GM12878 (cell line): ENCODE data around the gene PCDHAC1. TPM values are rescaled to one million over a fixed set of nuclear protein-coding genes. Genes with fewer than 3 reads are reported as not detected.

Experiments used
- ATAC-seq: fragments of 200-7000 bp; cut with Tn5 transposase; 3 replicates; pipeline ENCODE4 v1.9.1; 2020; ENCODE audit warnings: mild to moderate bottlenecking, moderate library complexity
- BruUV-seq: library from RNA; stranded (reverse); fragments of 400-500 nt; replicated peaks from 2 replicates; lab custom pipeline; 2021; lab: Mats Ljungman, UMichigan
- CTCF ChIA-PET: fragments of 300-600 bp; sonication (Branson Sonifier 250); formaldehyde crosslinking; extraction: SDS; loops from one replicate; lab custom pipeline; 2021; ENCODE audit warnings: inconsistent platforms; lab: Yijun Ruan, JAX
- POLR2A ChIA-PET: fragments of 350-600 bp; formaldehyde crosslinking; extraction: SDS; loops from one replicate; lab custom pipeline; 2021; ENCODE audit warnings: inconsistent platforms; lab: Charles Lee
- RAD21 ChIA-PET: fragments of 300-600 bp; sonication (Branson Sonifier 250); formaldehyde crosslinking; loops from one replicate; lab custom pipeline; 2023; ENCODE audit warnings: antibody characterized with exemption; ENCODE audit not compliant: unreplicated experiment; lab: Charles Lee
- SMC1A ChIA-PET: fragments of 300-600 bp; sonication (Branson Sonifier 250); formaldehyde crosslinking; loops from one replicate; lab custom pipeline; 2023; ENCODE audit not compliant: unreplicated experiment, uncharacterized antibody; lab: Charles Lee
- DNase-seq: peaks from one replicate; pipeline ENCODE4 v3.0.0-alpha.2; 2011; ENCODE audit warnings: low read depth, low spot score
- FAIRE-seq: peaks from 3 replicates; lab custom pipeline; 2011; peaks lifted over from hg19 to GRCh38; lab: Jason Lieb, UNC
- H2AFZ ChIP-seq: 2 replicates; pipeline ENCODE4 v1.6.0; 2011; ENCODE audit warnings: low read depth, low read length, control low read depth; ENCODE audit not compliant: control insufficient read depth
- H3K27ac ChIP-seq: 2 replicates; pipeline ENCODE4 v1.5.1; 2011; ENCODE audit warnings: control low read depth; ENCODE audit not compliant: control insufficient read depth, insufficient read depth
- H3K27me3 ChIP-seq, 2 experiments: replicated peaks in 1 of 2; 2 replicates each; pipeline versions ENCODE4 v1.6.0 to v1.6.1; 2011; ENCODE audit warnings: low read length in 1 of 2; ENCODE audit not compliant: control insufficient read depth in 2 of 2, insufficient read depth in 2 of 2
- H3K36me3 ChIP-seq, 2 experiments: 2 replicates each; pipeline ENCODE4 v1.5.1; 2011; ENCODE audit warnings: low read length in 1 of 2; ENCODE audit not compliant: control insufficient read depth in 2 of 2, insufficient read depth in 2 of 2
- H3K4me1 ChIP-seq: 2 replicates; pipeline ENCODE4 v1.6.1; 2011; ENCODE audit warnings: mild to moderate bottlenecking, low read length, moderate library complexity, mixed read lengths; ENCODE audit not compliant: control insufficient read depth, insufficient read depth
- H3K4me2 ChIP-seq: 2 replicates; pipeline ENCODE4 v1.6.0; 2011; ENCODE audit warnings: control low read depth; ENCODE audit not compliant: control insufficient read depth, insufficient read depth
- H3K4me3 ChIP-seq: fragments of 200-600 bp; sonication (generic); 2 replicates; pipeline ENCODE4 v1.5.1; 2016
- H3K79me2 ChIP-seq: 2 replicates; pipeline ENCODE4 v1.6.0; 2011; ENCODE audit warnings: low read length; ENCODE audit not compliant: control insufficient read depth, insufficient read depth
- H3K9ac ChIP-seq: 2 replicates; pipeline ENCODE4 v1.8.0; 2011; ENCODE audit warnings: low read length, control low read depth, mixed read lengths; ENCODE audit not compliant: control insufficient read depth, insufficient read depth
- H3K9me3 ChIP-seq: replicated peaks from 3 replicates; pipeline ENCODE4 v1.5.1; 2011; ENCODE audit warnings: mild to moderate bottlenecking, low read length; ENCODE audit not compliant: control insufficient read depth, insufficient read depth
- H4K20me1 ChIP-seq: 2 replicates; pipeline ENCODE4 v1.6.0; 2011; ENCODE audit not compliant: control insufficient read depth, insufficient read depth
- ASH2L ChIP-seq: fragments of 300-600, 200-600 bp; sonication (generic); IDR thresholded peaks from 2 replicates; pipeline ENCODE4 v1.6.1; 2017; ENCODE audit warnings: low read depth, mild to moderate bottlenecking, borderline replicate concordance
- ATF2 ChIP-seq: IDR thresholded peaks from 2 replicates; pipeline ENCODE4 v1.6.1; 2012; ENCODE audit warnings: low read length, inconsistent platforms
- ATF3 ChIP-seq: IDR thresholded peaks from 2 replicates; pipeline ENCODE4 v1.6.1; 2011; ENCODE audit warnings: low read depth, mild to moderate bottlenecking, low read length, moderate library complexity, borderline replicate concordance; ENCODE audit errors: extremely low read depth
- CHD1 ChIP-seq: IDR thresholded peaks from 2 replicates; pipeline ENCODE4 v1.6.1; 2012; ENCODE audit warnings: low read depth, low read length, improper control_type of control experiment
- ETV6 ChIP-seq, 2 experiments: fragments of 450-650 bp in 1 of 2; IDR thresholded peaks in 1 of 2; conservative IDR thresholded peaks in 1 of 2; 2 replicates each; pipeline ENCODE4 v1.6.1; 2014; ENCODE audit warnings: antibody characterized with exemption in 1 of 2, borderline replicate concordance in 1 of 2, low read depth in 1 of 2, mild to moderate bottlenecking in 1 of 2, moderate library complexity in 1 of 2
- MEF2A ChIP-seq: IDR thresholded peaks from 2 replicates; pipeline ENCODE4 v1.6.1; 2011; ENCODE audit warnings: low read depth, mild to moderate bottlenecking, low read length, moderate library complexity; ENCODE audit not compliant: insufficient read depth
- MLLT1 ChIP-seq: fragments of 450-650 bp; IDR thresholded peaks from 2 replicates; pipeline ENCODE4 v1.6.1; 2016; ENCODE audit warnings: mild to moderate bottlenecking
- MTA2 ChIP-seq: fragments of 450-650 bp; IDR thresholded peaks from 2 replicates; pipeline ENCODE4 v1.6.1; 2016; ENCODE audit warnings: low read depth, mild to moderate bottlenecking, moderate library complexity
- MXI1 ChIP-seq: fragments of 150-350 bp; IDR thresholded peaks from 2 replicates; pipeline ENCODE4 v1.6.1; 2011; ENCODE audit warnings: low read depth, mild to moderate bottlenecking, inconsistent platforms, low read length, improper control_type of control experiment
- NKRF ChIP-seq: fragments of 450-650 bp; conservative IDR thresholded peaks from 2 replicates; pipeline ENCODE4 v1.6.1; 2017; ENCODE audit warnings: mild to moderate bottlenecking, moderate library complexity
- SIN3A ChIP-seq: IDR thresholded peaks from 2 replicates; pipeline ENCODE4 v1.6.1; 2012; ENCODE audit warnings: low read depth, low read length, improper control_type of control experiment
- SMARCA5 ChIP-seq: fragments of 450-650 bp; IDR thresholded peaks from 2 replicates; pipeline ENCODE4 v1.6.1; 2017; ENCODE audit warnings: mild to moderate bottlenecking
- SMC3 ChIP-seq: IDR thresholded peaks from 2 replicates; pipeline ENCODE4 v1.6.1; 2011; ENCODE audit warnings: low read length, improper control_type of control experiment, borderline replicate concordance
- SP1 ChIP-seq: IDR thresholded peaks from one replicate; pipeline ENCODE4 v1.6.1; 2011; ENCODE audit warnings: low read depth, low read length
- SRF ChIP-seq, 2 experiments: IDR thresholded peaks; 2 replicates each; pipeline ENCODE4 v1.6.1; 2011; ENCODE audit warnings: low read depth in 2 of 2, low read length in 2 of 2, mild to moderate bottlenecking in 1 of 2, moderate library complexity in 1 of 2
- WRNIP1 ChIP-seq: IDR thresholded peaks from 2 replicates; pipeline ENCODE4 v1.6.1; 2011; ENCODE audit warnings: low read depth, low read length, improper control_type of control experiment, borderline replicate concordance
- WGBS: methylation state at CpG from one replicate; pipeline ENCODE4 v1.1.6; 2016; ENCODE audit warnings: low lambda C conversion rate; ENCODE audit not compliant: insufficient replicate concordance, insufficient coverage; ENCODE audit errors: missing lambda C conversion rate; 5-methylcytosine and 5-hydroxymethylcytosine counted together
- in situ Hi-C: fragments of 300-500 bp; cut with MboI; formaldehyde crosslinking; loops from 9 replicates; pipeline ENCODE4 v1.14.3; 2018; ENCODE audit warnings: mixed read lengths
- intact Hi-C: fragments of 100-400 bp; cut with micrococcal nuclease; formaldehyde crosslinking; loops from one replicate; pipeline ENCODE4 v1.14.2; 2022; ENCODE audit not compliant: unreplicated experiment
- polyA plus RNA-seq, 11 experiments: library from polyadenylated mRNA; depleted of rRNA in 4 of 11; unstranded in 6 of 11; stranded (reverse) in 5 of 11; fragments of >200 nt; fragmentation: Nextera tagmentation in 4 of 11; fragmentation: Illumina TruSeq in 1 of 11; extraction: Ambion mirVana in 4 of 11; extraction: Trizol in 1 of 11; gene quantifications; 1 replicate in 1 of 11; 2 replicates in 10 of 11; pipeline versions ENCODE4 v1.2.1 to v1.2.3, GENCODE V29; 2011 to 2016; ENCODE audit warnings: inconsistent platforms in 2 of 11, missing spikeins in 2 of 11, low read depth in 1 of 11
- total RNA-seq, 4 experiments: library from RNA; depleted of rRNA in 3 of 4; stranded (reverse); fragments of >200 nt in 3 of 4; fragmentation: Illumina TruSeq in 1 of 4; extraction: Trizol in 1 of 4; gene quantifications; 2 replicates each; pipeline versions ENCODE4 v1.2.1 to v1.2.3, GENCODE V29; 2013 to 2021

Gene PCDHAC1
- total and polyA plus RNA-seq, 10 of the 15 experiments (the other 5 are each of a cell fraction or from before 2014, with no cell fraction given), result not detected

GRCh38 chr5:140977003-140977402 lies 50.9 kb downstream of the PCDHAC1 start:
- ChIA-PET POLR2A (no interaction called here), RAD21 (no interaction called here), CTCF (no interaction called here), SMC1A (no interaction called here)
- Histone ChIP-seq H3K36me3 (no peaks in the 10 kb centered on the region), H3K9me3 (no peaks in the 10 kb centered on the region), H3K79me2 (no peaks in the 10 kb centered on the region), H3K4me2 (no peak overlapping the region), H3K9ac (no peak overlapping the region), H2AFZ (no peak overlapping the region), H3K4me3 (no peak overlapping the region), H3K27me3 (no peaks in the 10 kb centered on the region), H3K4me1 (no peaks in the 10 kb centered on the region), H3K27ac (no peak overlapping the region), H4K20me1 (no peaks in the 10 kb centered on the region)
- WGBS, result 50% methylated on average over 3 of the region's 3 CpGs
- TF ChIP-seq MTA2 (no peak), MXI1 (no peak), NKRF (no peak), SMC3 (no peak), SRF (IDR thresholded peaks at IDR 0.05; ENCODE audit: low read depth in 2 of 2, low read length in 2 of 2) (no peak), ATF3 (no peak), WRNIP1 (no peak), MEF2A (no peak), SIN3A (no peak), ATF2 (no peak), ETV6 (conservative IDR thresholded peaks at IDR 0.05 in 1 of 2, IDR thresholded peaks at IDR 0.05 in 1 of 2; ENCODE audit: borderline replicate concordance in 1 of 2, low read depth in 1 of 2) (no peak), MLLT1 (no peak), SMARCA5 (no peak), CHD1 (no peak), ASH2L (no peak), SP1 (no peak)
- FAIRE-seq (no peak), ATAC-seq (no peak), DNase-seq (no peak)
- in situ Hi-C loops (no loop called here), intact Hi-C loops (no loop called here)
- BruUV-seq, result no TSS peak
